GM12801 (cell line): ENCODE results near the gene ARID1B.

Experiments
- TF ChIP-seq, protein P1 (sequence below): IDR thresholded peaks from one replicate; pipeline ENCODE4 v1.5.1; 2011; ENCODE audit warnings: control low read depth; ENCODE audit not compliant: insufficient read length; ENCODE audit errors: extremely low read depth

Gene ARID1B

GRCh38 chr6:157185171-157185570, 408.0 kb downstream of the ARID1B start:
- TF ChIP-seq, protein P1, sequence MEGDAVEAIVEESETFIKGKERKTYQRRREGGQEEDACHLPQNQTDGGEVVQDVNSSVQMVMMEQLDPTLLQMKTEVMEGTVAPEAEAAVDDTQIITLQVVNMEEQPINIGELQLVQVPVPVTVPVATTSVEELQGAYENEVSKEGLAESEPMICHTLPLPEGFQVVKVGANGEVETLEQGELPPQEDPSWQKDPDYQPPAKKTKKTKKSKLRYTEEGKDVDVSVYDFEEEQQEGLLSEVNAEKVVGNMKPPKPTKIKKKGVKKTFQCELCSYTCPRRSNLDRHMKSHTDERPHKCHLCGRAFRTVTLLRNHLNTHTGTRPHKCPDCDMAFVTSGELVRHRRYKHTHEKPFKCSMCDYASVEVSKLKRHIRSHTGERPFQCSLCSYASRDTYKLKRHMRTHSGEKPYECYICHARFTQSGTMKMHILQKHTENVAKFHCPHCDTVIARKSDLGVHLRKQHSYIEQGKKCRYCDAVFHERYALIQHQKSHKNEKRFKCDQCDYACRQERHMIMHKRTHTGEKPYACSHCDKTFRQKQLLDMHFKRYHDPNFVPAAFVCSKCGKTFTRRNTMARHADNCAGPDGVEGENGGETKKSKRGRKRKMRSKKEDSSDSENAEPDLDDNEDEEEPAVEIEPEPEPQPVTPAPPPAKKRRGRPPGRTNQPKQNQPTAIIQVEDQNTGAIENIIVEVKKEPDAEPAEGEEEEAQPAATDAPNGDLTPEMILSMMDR, result no peak

DNA sequence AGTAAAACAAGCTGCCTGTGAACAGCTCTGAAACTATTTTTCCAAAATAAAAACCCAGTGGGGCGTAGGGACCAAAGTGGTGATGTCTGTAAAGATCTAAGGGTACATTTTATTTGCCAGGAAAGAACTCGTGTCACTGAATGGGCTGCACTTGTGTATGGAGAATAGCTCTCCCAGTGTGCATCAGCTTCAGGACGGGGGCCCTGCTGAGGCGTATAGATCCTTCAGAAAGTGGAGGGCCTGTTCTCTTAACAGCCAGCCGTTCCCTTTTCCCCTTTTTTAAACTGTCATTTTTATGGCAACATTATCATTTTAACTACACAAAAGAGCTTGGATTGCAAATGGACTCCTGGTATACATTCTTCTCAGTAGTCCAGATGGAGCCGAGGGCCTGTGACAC, 408.8 kb downstream of the ARID1B start:
- TF ChIP-seq, protein P1, result no peak

DNA sequence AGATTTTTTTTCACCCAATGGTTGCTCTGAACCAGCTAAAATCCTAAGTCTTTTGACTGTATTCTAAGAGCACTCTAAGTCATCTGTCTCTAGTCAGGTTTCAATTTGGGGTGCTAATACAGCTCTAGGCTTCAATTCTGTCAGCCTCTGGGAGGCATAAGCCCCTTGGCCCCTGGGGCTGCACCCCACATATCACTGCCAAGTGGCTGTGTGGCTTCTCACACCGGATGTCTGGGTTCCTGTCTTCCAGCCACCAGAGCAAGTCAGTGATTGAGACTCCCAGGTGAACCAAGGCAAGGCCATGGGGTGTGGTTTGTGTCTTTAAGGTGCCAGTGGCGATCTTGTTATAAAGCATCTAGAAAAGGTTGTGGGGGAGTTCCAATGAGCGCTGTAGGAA, 409.6 kb downstream of the ARID1B start:
- TF ChIP-seq, protein P1, result no peak

GRCh38 chr6:157187182-157188083, 410.3 kb downstream of the ARID1B start:
- TF ChIP-seq, protein P1, result no peak

DNA sequence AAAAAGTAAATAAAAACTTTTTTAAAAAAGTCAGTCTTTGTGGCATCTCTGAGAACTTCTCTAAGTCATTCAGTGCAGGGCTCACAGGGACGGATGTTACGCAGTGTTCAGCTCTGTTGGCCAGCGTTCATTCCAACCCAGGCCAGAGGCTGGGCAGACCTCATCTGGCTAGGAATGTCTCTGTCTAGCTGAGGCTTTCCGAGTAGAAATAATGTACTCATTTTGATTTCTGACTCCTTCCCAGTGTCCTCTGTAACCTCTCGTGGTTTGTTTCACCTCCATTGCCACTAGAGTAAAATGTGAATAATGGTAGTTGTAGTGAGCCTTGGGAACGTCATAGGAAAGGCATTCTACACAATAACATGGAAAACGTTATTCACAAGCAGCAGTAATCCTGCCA, 411.0 kb downstream of the ARID1B start:
- TF ChIP-seq, protein P1, result no peak

DNA sequence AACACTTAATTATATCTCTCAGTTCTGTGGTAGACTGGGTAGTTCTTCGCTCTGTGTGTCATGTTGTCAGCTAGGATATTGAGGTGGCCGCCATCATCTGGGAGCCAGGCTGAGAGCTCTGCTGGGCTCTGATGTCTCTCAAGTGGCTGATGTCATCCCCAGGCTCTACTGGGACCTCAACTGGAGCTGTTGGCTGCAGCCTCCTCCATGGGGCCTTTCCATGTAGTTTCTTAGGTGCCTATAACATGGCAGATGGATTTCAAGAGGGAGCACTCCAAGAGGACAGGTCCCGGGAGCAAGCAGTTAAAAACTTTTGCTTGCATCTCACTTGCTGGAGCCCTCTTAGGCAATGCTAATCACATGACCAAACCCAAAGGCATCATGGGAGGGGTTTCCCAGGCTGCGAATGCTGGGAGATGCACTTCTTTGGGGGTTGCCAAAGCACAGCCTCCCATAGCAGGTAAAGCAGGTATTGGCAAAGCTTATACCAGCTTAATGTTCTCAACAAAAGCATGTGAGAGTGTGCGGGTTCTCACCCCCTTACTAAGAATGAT, 416.3 kb downstream of the ARID1B start:
- TF ChIP-seq, protein P1, result no peak

DNA sequence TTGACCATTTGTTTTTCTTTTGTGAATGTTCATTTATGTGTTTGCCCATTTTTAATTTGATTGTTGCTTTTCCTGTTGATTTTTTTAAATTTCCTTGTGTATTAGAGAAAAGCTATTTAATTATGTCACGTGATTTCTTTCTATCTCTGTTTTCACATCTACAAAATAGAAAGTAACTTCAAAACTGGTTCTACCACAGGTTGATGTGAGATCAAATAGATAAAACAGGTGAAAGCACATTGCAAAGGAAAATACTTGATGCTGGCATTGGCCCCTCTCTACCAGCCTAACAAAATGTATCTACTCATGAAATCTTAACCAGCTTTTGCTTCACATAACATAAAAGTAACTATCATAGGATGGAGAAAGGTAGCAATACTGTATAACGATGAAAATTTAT, 416.9 kb downstream of the ARID1B start:
- TF ChIP-seq, protein P1, result no peak
